GM19240 (cell line): Measurements from ENCODE around the gene CRNKL1.

Experiments
- DNase-seq: peaks from one replicate; pipeline ENCODE4 v3.0.0; 2011; ENCODE audit warnings: low spot score; ENCODE audit not compliant: insufficient read length

CRNKL1 gene

GRCh38 chr20:20052074-20052970, at the start of gene CRNKL1, which contains the start of gene CFAP61:
Gene CRNKL1, minus strand, starts transcription at chr20:20052466. Its CDS starts 124 bp downstream, at chr20:20052342.
Gene CFAP61, plus strand, starts transcription at chr20:20052532. Its CDS starts 4,122 bp downstream, at chr20:20056654.
- peak; percentile 80 for DNase-seq

- DNase-seq: no peak
These were observed 48.6 kb upstream of the CRNKL1 start for GRCh38 chr20:20100881-20101280.

- DNase-seq: no peak
These were observed 44.2 kb upstream of the CRNKL1 start for GRCh38 chr20:20096421-20096820.

GRCh38 chr20:20095114-20095872, 43.0 kb upstream of the CRNKL1 start:
- no peak for DNase-seq

GRCh38 chr20:20094410-20094809, 42.1 kb upstream of the CRNKL1 start:
- DNase-seq: no peak

GRCh38 chr20:20092827-20093226, 40.6 kb upstream of the CRNKL1 start:
- DNase-seq: no peak

- DNase-seq: no peak
These were observed 37.7 kb upstream of the CRNKL1 start for GRCh38 chr20:20089939-20090338.

- DNase-seq: no peak
These were observed 36.8 kb upstream of the CRNKL1 start for GRCh38 chr20:20089018-20089417.

GRCh38 chr20:20085812-20086211, 33.5 kb upstream of the CRNKL1 start:
- no peak for DNase-seq

GRCh38 chr20:20085071-20085470, 32.8 kb upstream of the CRNKL1 start:
- no peak for DNase-seq

- no peak for DNase-seq
These were observed 32.1 kb upstream of the CRNKL1 start for GRCh38 chr20:20084296-20084752.

- DNase-seq: no peak
These were observed 31.5 kb upstream of the CRNKL1 start for GRCh38 chr20:20083807-20084206.

GRCh38 chr20:20079102-20079784, 27.0 kb upstream of the CRNKL1 start:
- DNase-seq: no peak

GRCh38 chr20:20078041-20078440, 25.8 kb upstream of the CRNKL1 start:
- no peak for DNase-seq

GRCh38 chr20:20076297-20077065, 24.2 kb upstream of the CRNKL1 start:
- no peak for DNase-seq

- DNase-seq: no peak
These were observed 22.8 kb upstream of the CRNKL1 start for GRCh38 chr20:20075032-20075431.

GRCh38 chr20:20073801-20074371, 21.6 kb upstream of the CRNKL1 start:
- DNase-seq: no peak

GRCh38 chr20:20070871-20071726, 18.8 kb upstream of the CRNKL1 start:
- DNase-seq: no peak

- no peak for DNase-seq
These were observed 13.1 kb upstream of the CRNKL1 start for GRCh38 chr20:20065361-20065760.
